Thymus (tissue), 11 donors: Measurements from ENCODE around the gene SLC38A1. TPM values are rescaled to one million over a fixed set of nuclear protein-coding genes. Genes with fewer than 3 reads are reported as not detected.
A peak's percentile ranks its signal among the peaks of the same experiment; 100 is the strongest.

Experiments used
- DNase-seq, 9 donors: peaks; one replicate each; pipeline ENCODE4 v3.0.0-alpha.2; 2013; ENCODE audit warnings: low spot score in 9 of 9, low read depth in 6 of 9, missing footprints in 1 of 9
- H3K27ac ChIP-seq, 2 donors: one replicate each; pipeline ENCODE4 v1.5.1; 2013; ENCODE audit warnings: control low read depth in 1 of 2, low read depth in 1 of 2, low read length in 1 of 2, mild to moderate bottlenecking in 1 of 2, moderate library complexity in 1 of 2
- H3K27me3 ChIP-seq, 2 donors: one replicate each; pipeline ENCODE4 v1.5.1; 2013; ENCODE audit warnings: low read length in 1 of 2; ENCODE audit not compliant: control insufficient read depth in 2 of 2, insufficient read depth in 1 of 2
- H3K36me3 ChIP-seq, 2 donors: one replicate each; pipeline ENCODE4 v1.5.1; 2013; ENCODE audit warnings: low read length in 1 of 2, mild to moderate bottlenecking in 1 of 2, moderate library complexity in 1 of 2; ENCODE audit not compliant: control insufficient read depth in 2 of 2, insufficient read depth in 2 of 2
- H3K4me1 ChIP-seq, 2 donors: one replicate each; pipeline ENCODE4 v1.5.1; 2013; ENCODE audit warnings: low read length in 2 of 2; ENCODE audit not compliant: control insufficient read depth in 2 of 2, insufficient read depth in 2 of 2
- H3K4me3 ChIP-seq, 2 donors: one replicate each; pipeline ENCODE4 v1.5.1; 2013; ENCODE audit warnings: low read length in 2 of 2, control low read depth in 1 of 2, mild to moderate bottlenecking in 1 of 2
- H3K9me3 ChIP-seq, 2 donors: one replicate each; pipeline ENCODE4 v1.5.1; 2013; ENCODE audit warnings: low read length in 1 of 2, mild to moderate bottlenecking in 1 of 2; ENCODE audit not compliant: control insufficient read depth in 2 of 2, insufficient read depth in 1 of 2
- WGBS: extraction: QIAGEN DNeasy Blood & Tissue Kit; methylation state at CpG from one replicate; pipeline ENCODE4 v1.1.7; 2013; 5-methylcytosine and 5-hydroxymethylcytosine counted together
- polyA plus RNA-seq: library from polyadenylated mRNA; stranded (reverse); fragments of 200-250 nt; gene quantifications from one replicate; pipeline ENCODE4 v1.2.3, GENCODE V29; 2013
- total RNA-seq: library from RNA; stranded (reverse); fragments of 120-200 nt; gene quantifications from one replicate; pipeline ENCODE4 v1.2.4, GENCODE V29; 2013
- donor health status: healthy.

SLC38A1 gene
- total and polyA plus RNA-seq, 2 donors: 54.4 to 81.6 TPM

DNA sequence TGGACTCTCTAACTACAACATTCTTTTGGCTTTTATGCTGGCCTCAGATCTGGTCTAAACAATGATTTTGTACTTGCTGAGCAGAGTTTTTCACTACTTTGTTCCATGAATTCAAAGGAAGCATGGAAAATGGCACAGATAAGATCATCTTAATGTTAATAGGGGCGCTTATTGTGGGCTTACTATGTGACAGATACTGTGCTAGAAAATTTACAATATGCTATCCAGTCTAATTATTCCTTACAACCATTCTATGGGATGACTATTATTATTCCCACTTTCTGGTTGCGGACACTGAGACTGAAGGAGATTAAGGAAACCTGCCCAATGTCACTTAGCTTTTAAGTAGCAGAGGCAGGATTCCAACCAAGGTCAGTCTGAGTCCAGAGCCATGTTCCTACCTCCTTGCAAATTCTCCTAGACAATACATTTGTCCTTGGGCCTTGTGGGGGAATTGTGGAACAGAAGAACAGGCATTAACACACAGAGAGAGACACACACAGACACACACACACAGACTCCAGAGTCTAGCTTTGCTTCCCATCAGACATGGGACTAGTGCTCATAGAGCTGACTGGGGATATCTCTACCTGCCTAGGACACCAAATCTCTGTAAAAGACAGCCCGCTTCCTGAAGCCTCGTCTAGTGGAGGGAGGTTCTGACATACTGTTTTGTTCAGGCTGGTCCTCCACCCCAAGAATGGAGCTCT lies 107.7 kb downstream of the SLC38A1 start:
- peak overlapping the region; percentile 1 to 50 for H3K27ac ChIP-seq
- WGBS: 94% methylated on average over 4 of the region's 4 CpGs

DNA sequence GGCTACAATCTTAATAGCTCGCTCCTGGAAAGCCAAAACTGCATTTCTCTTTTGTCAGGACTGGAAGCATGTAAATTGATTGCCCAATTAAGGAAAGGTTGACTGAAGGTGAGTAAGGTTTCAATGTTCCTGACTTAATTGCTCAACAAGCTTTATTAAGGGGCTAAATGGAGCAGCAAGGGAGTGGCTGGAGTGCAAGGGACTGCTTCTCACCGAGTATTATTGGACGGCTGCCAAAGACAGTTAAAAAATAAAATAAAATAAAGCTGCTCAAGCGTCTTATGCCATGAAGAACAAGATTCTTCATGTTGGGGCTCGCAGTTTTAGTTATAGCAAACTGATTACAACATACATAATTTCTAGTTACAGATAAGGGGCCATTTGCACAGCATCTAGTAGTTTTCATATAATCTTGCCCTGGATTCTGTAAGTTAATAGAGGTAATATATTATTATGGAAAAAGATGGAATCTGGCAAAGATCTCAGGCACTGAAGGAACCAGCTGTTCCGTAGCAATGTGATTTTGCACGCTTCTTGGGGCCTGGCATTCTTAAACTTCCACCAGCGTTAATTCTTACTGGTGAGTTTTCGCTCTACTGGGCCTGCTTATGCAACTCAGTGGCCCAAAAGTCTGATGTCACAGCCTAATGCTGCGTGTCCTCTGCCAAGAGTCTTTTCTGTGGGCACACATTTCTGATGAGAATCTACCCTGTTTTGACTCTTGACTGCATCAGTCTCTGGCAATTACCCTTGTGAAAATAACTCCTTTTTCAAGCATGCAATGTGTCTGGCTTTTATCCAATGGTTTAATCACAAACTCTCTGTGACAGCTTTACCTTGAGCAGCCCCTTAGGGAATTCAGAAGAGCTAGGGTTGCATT lies 108.5 kb downstream of the SLC38A1 start:
- Histone ChIP-seq H3K27ac (peak overlapping the region in 1 of 2 donors; percentile 26), H3K9me3 (no peaks in the 10 kb centered on the region), H3K4me1 (peaks cover 0 to 5% of the 10 kb centered on the region in 2 donors), H3K27me3 (no peaks in the 10 kb centered on the region), H3K4me3 (no peak overlapping the region), H3K36me3 (no peaks in the 10 kb centered on the region)
- DNase-seq: peak in 1 of 9 donors; percentile 24
- WGBS: 93% methylated on average over 10 of the region's 10 CpGs

More for the DNA sequence above, 107.7 kb downstream of the SLC38A1 start:
- Histone ChIP-seq H3K36me3 (no peaks in the 10 kb centered on the region), H3K4me3 (no peak overlapping the region), H3K4me1 (peaks cover 0 to 5% of the 10 kb centered on the region in 2 donors), H3K9me3 (no peaks in the 10 kb centered on the region), H3K27me3 (no peaks in the 10 kb centered on the region)
- no peak for DNase-seq

DNA sequence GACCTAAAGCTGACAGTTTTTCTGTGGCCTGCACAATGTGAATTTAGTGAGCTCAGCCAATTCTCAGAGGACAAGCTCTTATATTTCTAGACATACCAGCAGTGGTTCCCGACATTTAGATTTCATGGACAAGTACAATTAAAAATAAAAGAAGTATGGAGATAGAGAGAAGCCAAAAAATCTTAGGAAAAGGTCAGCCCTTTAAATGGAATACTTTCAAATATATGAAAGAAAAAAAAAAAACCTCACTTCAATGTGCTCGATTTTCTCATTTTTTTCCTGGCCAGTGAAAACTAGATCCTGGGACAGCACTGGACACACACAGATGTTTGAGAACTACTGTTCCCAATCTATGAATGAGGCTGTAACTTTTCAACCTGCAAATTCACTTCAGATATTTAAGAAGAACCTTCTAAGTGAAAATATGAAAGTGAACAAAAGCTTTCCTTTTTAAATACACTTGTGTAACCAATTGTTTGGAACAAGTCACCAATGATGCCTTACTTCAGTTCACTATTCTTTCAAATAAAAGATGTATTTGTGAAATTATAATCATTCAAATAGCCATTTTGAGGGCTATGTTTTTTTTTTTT lies 109.4 kb downstream of the SLC38A1 start:
- Histone ChIP-seq H3K27ac (peak overlapping the region in 1 of 2 donors; percentile 32), H3K4me3 (no peak overlapping the region), H3K27me3 (no peaks in the 10 kb centered on the region), H3K36me3 (no peaks in the 10 kb centered on the region), H3K4me1 (peaks cover 0 to 5% of the 10 kb centered on the region in 2 donors), H3K9me3 (no peaks in the 10 kb centered on the region)
- WGBS: 94% methylated on average over 2 of the region's 2 CpGs
- no peak for DNase-seq

DNA sequence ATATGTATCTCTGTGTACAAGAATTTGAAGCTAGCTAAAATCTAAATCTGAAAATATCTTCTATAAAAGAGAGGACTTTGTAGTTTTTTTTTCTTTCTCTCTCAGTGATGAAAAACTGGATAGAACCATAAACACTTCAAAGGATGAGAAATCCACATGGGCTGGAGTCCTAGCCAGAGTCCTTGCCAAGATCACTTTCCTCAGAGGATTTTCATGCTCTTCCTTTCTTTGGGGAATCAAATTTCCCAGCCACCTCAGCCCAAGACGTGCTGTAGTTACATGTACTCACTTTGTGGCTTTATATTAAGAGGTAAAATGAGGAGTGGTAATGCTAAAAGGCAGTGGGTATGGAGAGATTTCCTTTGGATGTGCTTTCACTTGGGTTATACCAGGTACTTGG lies 110.3 kb downstream of the SLC38A1 start:
- no peak overlapping the region for H3K27ac ChIP-seq
- no peak for DNase-seq
- no peak overlapping the region for H3K4me3 ChIP-seq
- no peaks in the 10 kb centered on the region for H3K27me3 ChIP-seq
- H3K4me1 ChIP-seq: peaks cover 0 to 5% of the 10 kb centered on the region in 2 donors
- H3K9me3 ChIP-seq: no peaks in the 10 kb centered on the region
- no peaks in the 10 kb centered on the region for H3K36me3 ChIP-seq
- WGBS: 91% methylated on average over 1 of the region's 1 CpG

DNA sequence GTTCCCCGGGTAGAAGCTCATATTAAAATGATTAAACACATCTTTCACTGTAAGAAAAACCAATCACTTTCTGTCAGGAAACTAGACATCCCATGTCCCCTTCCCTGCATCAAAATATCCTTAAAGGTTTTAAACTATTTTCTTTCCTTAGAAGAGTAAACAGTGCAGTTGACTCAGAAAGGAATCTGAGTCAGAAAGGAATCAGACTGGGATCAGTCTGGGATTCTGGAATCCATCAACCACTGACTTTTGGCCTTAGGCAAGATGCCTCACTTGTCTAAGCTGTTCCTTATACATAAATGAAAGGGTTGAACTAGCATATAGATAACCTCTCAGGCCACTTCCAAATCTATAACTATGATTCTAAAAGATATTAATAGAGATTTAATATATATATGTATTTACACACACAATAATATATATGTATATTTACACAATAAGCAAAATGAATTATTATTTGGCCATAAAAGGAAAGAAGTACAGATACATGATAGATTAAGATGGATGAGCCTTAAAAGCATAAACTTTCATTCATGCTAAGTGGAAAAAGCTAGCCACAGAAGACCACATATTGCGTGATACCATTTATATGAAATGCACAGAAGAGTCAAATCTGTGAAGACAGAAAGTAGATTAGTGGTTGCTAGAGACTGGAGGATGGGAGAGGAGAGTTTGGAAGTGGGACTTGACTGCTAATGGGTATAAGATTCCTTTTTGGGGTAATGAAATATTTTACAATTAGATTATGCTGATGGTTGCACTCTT lies 114.4 kb downstream of the SLC38A1 start:
- Histone ChIP-seq H3K9me3 (no peaks in the 10 kb centered on the region), H3K4me3 (no peak overlapping the region), H3K36me3 (no peaks in the 10 kb centered on the region), H3K27ac (no peak overlapping the region), H3K4me1 (no peaks in the 10 kb centered on the region), H3K27me3 (no peaks in the 10 kb centered on the region)
- no peak for DNase-seq
- WGBS: 89% methylated on average over 2 of the region's 2 CpGs

DNA sequence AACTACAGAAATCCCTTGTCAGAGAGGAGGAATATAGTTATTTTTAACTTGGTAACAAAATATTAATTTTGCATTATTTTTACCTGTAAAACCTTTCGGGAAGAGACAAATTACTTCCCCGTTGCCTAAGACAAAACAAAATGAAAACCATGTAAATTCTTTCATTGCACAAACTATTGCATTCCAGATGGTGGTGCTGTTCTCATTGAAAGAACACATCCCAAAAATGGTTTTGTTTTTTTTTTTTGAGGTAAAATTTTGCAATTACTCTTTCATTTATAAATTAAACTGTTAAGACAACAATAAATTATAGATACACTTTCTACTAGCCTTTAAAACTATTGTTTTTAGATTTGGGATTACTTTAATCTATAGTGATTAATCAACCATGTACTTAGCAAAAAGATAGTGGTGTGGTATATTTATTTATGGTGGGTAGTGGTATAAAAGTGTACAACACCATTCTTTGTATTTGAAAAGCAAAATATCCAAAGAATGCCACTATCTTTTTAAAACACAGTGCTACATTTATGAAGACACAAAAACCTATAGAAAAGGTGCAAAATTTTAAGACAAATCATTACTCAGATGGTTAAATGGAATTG lies 115.5 kb downstream of the SLC38A1 start:
- no peaks in the 10 kb centered on the region for H3K9me3 ChIP-seq
- WGBS: 10% methylated on average over 2 of the region's 2 CpGs

DNA sequence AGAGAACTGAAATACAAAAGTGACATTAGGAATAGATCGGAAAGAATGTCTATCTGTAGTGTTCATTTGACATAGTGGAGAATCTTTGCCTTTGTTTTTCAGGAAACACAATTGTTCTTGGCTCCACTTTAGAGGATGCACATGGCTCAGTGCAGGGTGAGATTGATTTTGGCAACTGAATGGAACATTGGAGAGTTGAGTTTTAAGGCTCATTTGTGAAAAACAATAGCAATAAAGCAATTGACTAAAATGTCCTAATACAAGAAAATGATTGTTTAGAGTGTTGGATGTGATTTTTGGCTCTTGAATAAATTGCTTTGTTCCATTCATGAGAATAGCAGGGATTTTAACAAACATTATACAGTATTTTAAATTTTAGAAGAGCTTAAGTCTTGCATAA lies 116.4 kb downstream of the SLC38A1 start:
- Histone ChIP-seq H3K36me3 (no peaks in the 10 kb centered on the region), H3K27ac (no peak overlapping the region), H3K27me3 (no peaks in the 10 kb centered on the region), H3K4me1 (no peaks in the 10 kb centered on the region), H3K9me3 (no peaks in the 10 kb centered on the region), H3K4me3 (no peak overlapping the region)
- DNase-seq: no peak
- 96% methylated on average over 1 of the region's 1 CpG for WGBS

More for the DNA sequence above, 115.5 kb downstream of the SLC38A1 start:
- no peak overlapping the region for H3K27ac ChIP-seq
- H3K4me3 ChIP-seq: no peak overlapping the region
- H3K4me1 ChIP-seq: no peaks in the 10 kb centered on the region
- DNase-seq: peak in 5 of 9 donors; percentile 11 to 59 (median 15)
- H3K36me3 ChIP-seq: no peaks in the 10 kb centered on the region
- no peaks in the 10 kb centered on the region for H3K27me3 ChIP-seq

DNA sequence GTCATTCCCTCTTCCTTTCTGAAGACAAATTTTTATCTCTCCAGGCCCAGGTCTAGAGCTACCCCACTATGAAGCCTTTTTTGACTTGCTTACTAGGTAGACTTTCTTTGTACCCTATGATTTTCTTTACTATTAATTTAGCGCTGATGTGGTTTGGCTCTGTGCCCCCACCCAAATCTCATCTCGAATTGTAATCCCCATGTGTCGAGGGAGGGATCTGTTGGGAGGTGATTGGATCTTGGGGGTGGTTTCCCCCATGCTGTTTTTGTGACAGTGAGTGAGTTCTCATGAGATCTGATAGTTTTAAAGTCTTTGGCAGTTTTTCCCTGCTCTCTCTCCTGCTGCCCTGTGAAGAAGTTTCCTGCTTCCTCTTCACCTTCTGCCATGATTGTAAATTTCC lies 118.1 kb downstream of the SLC38A1 start:
- no peak overlapping the region for H3K27ac ChIP-seq
- DNase-seq: no peak
- no peaks in the 10 kb centered on the region for H3K27me3 ChIP-seq
- no peak overlapping the region for H3K4me3 ChIP-seq
- no peaks in the 10 kb centered on the region for H3K36me3 ChIP-seq
- no peaks in the 10 kb centered on the region for H3K4me1 ChIP-seq
- H3K9me3 ChIP-seq: no peaks in the 10 kb centered on the region
- 63% methylated on average over 3 of the region's 3 CpGs for WGBS
